Peyer's patch (tissue), 4 donors: ENCODE data around the gene IMMP2L.

Experiments
- POLR2A ChIP-seq, 2 donors: fragments of 450-650 bp; IDR thresholded peaks; one replicate each; pipeline ENCODE4 v1.5.1; 2017; ENCODE audit warnings: antibody characterized with exemption in 2 of 2, mild to moderate bottlenecking in 2 of 2, moderate library complexity in 2 of 2
- TF ChIP-seq, protein P1 (sequence below), 6 experiments: fragments of 450-650 bp in 4 of 6; fragments of 200-600 bp in 2 of 6; sonication (generic) in 1 of 6; IDR thresholded peaks; one replicate each; pipeline ENCODE4 v1.5.1; 2017 to 2019; ENCODE audit warnings: antibody characterized with exemption in 6 of 6, mild to moderate bottlenecking in 3 of 6, moderate library complexity in 1 of 6

DNA sequence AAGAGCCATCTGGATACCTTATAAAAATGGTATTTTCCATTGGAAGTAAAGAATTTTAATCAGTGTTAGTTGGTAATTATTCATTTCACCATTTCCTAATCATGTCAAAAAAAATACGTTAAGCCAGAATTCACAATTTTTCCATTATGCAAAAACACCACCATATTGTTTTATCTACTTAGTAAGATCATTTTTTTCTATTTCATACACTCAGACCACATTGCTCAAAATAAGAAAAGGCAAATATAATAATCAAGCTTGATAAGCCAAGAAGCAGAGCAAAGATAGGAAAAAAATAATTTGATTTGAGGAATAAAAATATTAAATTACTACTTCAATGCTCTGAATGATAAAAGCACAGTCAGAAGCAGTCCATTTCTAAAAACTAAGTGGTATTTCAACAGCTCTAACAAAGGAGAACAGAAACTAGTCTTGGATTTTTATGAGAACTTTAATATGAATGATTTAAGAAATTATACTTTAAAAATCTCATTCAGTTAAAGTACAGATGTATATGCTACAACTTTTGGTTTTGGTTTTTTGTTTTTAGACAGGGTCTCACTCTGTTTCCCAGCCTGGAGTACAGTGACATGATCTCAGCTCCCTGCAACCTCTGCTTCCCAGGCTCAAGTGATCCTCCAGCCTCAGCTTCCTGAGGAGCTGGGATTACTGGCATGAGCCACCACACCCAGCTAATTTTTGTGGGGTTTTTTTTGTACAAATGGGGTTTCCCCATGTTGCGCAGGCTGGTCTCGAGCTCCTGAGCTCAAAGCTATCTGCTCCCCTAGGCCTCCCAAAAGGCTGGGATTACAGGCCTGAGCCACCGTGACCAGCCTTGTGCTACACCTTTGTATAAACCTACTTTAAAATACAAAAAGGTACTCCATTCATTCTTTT lies 424.7 kb downstream of the IMMP2L start:
- TF ChIP-seq, protein P1, sequence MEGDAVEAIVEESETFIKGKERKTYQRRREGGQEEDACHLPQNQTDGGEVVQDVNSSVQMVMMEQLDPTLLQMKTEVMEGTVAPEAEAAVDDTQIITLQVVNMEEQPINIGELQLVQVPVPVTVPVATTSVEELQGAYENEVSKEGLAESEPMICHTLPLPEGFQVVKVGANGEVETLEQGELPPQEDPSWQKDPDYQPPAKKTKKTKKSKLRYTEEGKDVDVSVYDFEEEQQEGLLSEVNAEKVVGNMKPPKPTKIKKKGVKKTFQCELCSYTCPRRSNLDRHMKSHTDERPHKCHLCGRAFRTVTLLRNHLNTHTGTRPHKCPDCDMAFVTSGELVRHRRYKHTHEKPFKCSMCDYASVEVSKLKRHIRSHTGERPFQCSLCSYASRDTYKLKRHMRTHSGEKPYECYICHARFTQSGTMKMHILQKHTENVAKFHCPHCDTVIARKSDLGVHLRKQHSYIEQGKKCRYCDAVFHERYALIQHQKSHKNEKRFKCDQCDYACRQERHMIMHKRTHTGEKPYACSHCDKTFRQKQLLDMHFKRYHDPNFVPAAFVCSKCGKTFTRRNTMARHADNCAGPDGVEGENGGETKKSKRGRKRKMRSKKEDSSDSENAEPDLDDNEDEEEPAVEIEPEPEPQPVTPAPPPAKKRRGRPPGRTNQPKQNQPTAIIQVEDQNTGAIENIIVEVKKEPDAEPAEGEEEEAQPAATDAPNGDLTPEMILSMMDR (IDR thresholded peaks at IDR 0.05): no peak
- TF ChIP-seq POLR2A (IDR thresholded peaks at IDR 0.05): no peak
